NCI-H1417 (cell line): ENCODE data around the gene NECTIN2.
A peak's percentile ranks its signal among the peaks of the same experiment; 100 is the strongest.
"Not testable (repeated sequence)": the region's sequence is repeated elsewhere in the genome, so short reads cannot be mapped to it uniquely, and the experiment has no call there.

Experiments used
- DNase-seq, 3 experiments: peaks; one replicate each; lab custom pipeline; 2025; lab: John Stamatoyannopoulos, UW

Gene NECTIN2

DNA sequence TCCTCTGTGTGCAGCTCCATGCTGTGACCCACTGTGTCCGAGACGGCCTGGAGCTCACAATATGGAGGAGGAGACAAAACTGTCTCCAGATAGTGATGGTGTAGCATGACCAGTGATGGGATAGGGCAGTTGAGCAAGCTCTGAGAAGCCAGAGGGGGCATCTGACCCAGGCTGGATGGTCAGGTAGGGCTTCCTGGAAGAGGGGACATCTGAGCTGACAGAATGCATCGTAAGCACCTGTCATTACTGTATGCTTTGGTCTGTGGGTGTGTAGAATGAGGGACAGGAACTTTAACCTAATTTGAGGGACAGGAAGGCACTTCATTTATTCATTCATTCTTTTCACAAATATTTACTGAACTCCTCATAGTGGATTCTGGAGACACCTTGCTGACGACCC lies 38.5 kb downstream of the NECTIN2 start:
- no peak for DNase-seq

DNA sequence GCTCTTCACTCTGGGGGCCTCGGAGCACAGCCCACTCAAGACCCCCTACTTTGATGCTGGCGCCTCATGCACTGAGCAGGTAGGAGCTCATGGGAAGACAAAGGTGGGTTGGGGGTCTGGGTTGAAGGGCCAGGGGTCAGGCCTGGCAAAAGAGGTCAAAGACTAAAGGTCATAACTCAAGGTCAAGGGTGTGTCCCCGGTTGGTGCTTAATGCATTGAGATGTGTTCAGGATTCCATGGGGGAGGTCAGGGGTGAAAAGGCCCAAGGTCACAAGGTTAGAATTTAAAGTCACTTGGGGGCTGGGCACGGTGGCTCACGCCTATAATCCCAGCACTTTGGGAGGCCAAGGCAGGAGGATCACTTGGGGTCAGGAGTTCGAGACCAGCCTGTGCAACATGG lies 40.0 kb downstream of the NECTIN2 start:
- DNase-seq, result no peak

GRCh38 chr19:44887648-44888047 lies 41.6 kb downstream of the NECTIN2 start:
- DNase-seq, result no peak

DNA sequence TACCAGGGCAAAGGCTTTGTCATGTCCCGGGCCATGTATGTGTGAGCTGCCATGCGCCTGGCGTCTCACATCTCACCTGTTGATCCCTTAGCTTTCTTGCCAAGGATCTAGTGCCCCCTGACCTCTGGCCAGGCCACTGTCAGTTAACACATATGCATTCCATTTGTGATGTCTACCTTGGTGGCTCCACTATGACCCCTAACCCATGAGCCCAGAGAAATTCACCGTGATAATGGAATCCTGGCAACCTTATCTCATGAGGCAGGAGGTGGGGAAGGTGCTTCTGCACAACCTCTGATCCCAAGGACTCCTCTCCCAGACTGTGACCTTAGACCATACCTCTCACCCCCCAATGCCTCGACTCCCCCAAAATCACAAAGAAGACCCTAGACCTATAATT lies 42.2 kb downstream of the NECTIN2 start:
- not testable (repeated sequence) for DNase-seq

DNA sequence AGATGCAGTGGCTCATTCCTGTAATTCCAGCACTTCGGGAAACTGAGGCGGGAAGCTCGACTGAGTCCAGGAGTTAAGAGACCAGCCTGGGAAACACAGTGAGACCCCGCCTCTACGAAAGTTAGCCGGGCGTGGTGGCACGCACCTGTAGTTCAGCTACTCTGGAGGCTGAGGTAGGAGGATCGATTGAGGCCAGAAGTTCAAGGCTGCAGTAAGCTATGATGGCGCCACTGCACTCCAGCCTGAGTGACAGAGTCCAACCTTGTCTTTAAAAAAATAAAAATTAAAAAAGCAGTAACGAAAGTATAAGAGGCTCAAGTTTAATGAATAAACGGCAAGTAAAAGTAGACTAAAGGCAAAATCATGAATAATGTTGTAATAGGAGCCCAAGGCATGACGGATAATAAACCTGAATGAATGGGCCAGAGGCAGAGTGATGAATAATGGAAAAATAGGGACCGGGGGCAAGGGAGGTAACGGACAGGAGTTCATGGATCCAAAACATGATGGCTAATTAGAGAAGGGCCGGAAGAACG lies 43.8 kb downstream of the NECTIN2 start:
- no peak for DNase-seq

GRCh38 chr19:44890366-44891015 lies 44.4 kb downstream of the NECTIN2 start:
- peak; percentile 100 for DNase-seq

GRCh38 chr19:44891016-44891882 lies 45.2 kb downstream of the NECTIN2 start, which contains the start of gene TOMM40:
Gene TOMM40 (plus strand): TSS chr19:44891254. CDS start chr19:44891416, 162 bp downstream.
- peak; percentile 58 to 100 (median 100) for DNase-seq

GRCh38 chr19:44892932-44893331 lies 46.8 kb downstream of the NECTIN2 start:
- DNase-seq, result no peak

- no peak for DNase-seq
These were observed 47.4 kb downstream of the NECTIN2 start for GRCh38 chr19:44893332-44894051.

DNA sequence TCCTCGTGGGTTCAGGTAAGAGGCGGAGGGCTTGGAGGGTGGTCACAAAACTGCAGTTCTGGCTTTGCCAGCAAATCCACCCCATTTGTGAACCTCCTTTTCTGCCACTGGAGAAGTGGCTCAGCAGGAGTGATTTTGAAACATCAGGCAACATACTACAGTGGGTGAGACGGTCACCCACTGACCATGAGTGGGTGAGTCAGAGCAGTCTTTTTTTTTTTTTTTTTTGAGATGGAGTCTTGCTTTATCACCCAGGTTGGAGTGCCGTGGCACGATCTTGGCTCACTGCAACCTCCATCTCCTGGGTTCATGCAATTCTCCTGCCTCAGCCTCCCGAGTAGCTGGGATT lies 47.9 kb downstream of the NECTIN2 start:
- DNase-seq, result no peak

GRCh38 chr19:44894946-44895345 lies 48.8 kb downstream of the NECTIN2 start:
- no peak for DNase-seq

DNA sequence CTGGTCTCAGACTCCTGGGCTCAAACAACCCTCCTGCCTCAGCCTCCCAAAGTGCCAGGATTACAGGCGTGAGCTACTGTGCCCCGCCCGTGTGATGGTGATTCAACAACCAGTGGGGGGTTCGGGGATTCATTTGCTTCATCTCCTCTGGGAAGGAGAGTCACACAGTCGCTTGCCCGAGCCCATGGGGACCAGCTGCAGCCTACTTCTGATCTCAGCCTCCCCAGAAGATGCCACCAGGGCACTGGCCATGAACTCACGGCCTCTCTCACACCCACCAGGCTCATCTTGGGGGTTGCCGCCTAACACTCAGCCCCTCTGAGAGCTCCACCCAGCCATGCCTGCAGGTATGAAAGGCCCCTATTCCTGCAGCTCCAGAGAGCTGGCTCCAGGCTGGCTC lies 51.7 kb downstream of the NECTIN2 start:
- no peak for DNase-seq

DNA sequence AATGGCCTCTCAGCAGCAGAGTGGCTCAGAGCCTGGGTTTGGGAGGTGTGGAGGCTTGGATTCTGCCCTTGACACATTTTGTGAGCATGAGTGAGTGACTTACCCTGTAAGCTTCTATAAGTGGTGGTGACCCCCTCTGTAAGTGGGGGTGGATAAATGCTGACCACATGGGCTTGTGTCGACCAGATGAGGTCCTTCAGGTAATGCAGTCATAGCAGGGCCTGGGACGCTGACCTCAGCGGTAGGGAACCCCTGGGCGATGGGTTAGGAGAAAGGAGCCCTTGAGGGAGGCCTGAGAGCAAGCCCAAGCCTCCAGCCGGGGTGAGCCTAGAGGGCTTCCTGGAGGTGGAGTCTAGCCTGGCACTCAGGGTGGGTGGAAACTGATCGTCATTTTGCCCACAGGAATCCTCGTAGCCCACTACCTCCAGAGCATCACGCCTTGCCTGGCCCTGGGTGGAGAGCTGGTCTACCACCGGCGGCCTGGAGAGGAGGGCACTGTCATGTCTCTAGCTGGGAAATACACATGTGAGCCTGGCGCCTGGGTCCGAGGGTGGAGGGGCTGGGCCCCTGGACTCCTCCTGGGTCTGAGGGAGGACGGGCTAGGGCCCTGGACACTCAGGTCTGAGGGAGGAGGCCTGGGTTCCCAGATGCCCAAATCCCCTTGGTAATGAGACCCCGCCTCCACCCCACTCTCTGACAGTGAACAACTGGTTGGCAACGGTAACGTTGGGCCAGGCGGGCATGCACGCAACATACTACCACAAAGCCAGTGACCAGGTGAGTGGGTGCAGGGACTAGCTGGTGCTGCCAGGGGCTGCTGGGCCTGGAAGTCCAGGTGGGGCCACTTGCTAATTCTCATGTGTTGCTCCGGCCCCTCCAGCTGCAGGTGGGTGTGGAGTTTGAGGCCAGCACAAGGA lies 54.5 kb downstream of the NECTIN2 start:
- no peak for DNase-seq

GRCh38 chr19:44903216-44903601 lies 57.1 kb downstream of the NECTIN2 start:
- no peak for DNase-seq

GRCh38 chr19:44903602-44904425 lies 57.7 kb downstream of the NECTIN2 start:
- DNase-seq, result peak; percentile 7 to 65 (median 30)

GRCh38 chr19:44904426-44904994 lies 58.4 kb downstream of the NECTIN2 start:
- DNase-seq, result peak in 1 of 3 experiments; percentile 13

- peak in 2 of 3 experiments; percentile 10 to 25 for DNase-seq
These were observed 59.5 kb downstream of the NECTIN2 start, which contains the start of gene APOE for GRCh38 chr19:44905437-44906160. Gene APOE (plus strand): TSS chr19:44905796. CDS start chr19:44906625, 829 bp downstream.

DNA sequence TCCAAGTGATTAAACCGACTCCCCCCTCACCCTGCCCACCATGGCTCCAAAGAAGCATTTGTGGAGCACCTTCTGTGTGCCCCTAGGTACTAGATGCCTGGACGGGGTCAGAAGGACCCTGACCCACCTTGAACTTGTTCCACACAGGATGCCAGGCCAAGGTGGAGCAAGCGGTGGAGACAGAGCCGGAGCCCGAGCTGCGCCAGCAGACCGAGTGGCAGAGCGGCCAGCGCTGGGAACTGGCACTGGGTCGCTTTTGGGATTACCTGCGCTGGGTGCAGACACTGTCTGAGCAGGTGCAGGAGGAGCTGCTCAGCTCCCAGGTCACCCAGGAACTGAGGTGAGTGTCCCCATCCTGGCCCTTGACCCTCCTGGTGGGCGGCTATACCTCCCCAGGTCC lies 61.5 kb downstream of the NECTIN2 start:
- no peak for DNase-seq
